Measurements from ENCODE around the gene NKRF.

Gene NKRF

GRCh38 chrX:119602701-119603255, 3.4 kb downstream of the NKRF start:
- in situ Hi-C loops (cut with HindIII; ENCODE audit: low pct_unique_long_range_greater_than_20kb, low sequenced_read_pairs): no loop called here
- DNase-seq (ENCODE audit: low read depth in 1 of 2, low spot score in 1 of 2): no peak
- TF ChIP-seq JUND (IDR thresholded peaks at IDR 0.05; ENCODE audit: low read depth): no peak

- no peak for TF ChIP-seq JUND (IDR thresholded peaks at IDR 0.05; ENCODE audit: low read depth)
- in situ Hi-C loops (cut with HindIII; ENCODE audit: low pct_unique_long_range_greater_than_20kb, low sequenced_read_pairs): no loop called here
Observed at GRCh38 chrX:119589810-119590209, 16.4 kb downstream of the NKRF start.

GRCh38 chrX:119583431-119584059, 22.7 kb downstream of the NKRF start:
- TF ChIP-seq JUND (IDR thresholded peaks at IDR 0.05; ENCODE audit: low read depth): no peak
- DNase-seq (ENCODE audit: low read depth in 1 of 2, low spot score in 1 of 2): no peak
- in situ Hi-C loops (cut with HindIII; ENCODE audit: low pct_unique_long_range_greater_than_20kb, low sequenced_read_pairs): no loop called here

More at GRCh38 chrX:119589810-119590209, 16.4 kb downstream of the NKRF start:
- no peak for DNase-seq (ENCODE audit: low read depth in 1 of 2, low spot score in 1 of 2)

- TF ChIP-seq JUND (IDR thresholded peaks at IDR 0.05; ENCODE audit: low read depth): no peak
- DNase-seq (ENCODE audit: low read depth in 1 of 2, low spot score in 1 of 2): no peak
- in situ Hi-C loops (cut with HindIII; ENCODE audit: low pct_unique_long_range_greater_than_20kb, low sequenced_read_pairs): no loop called here
Observed at GRCh38 chrX:119579414-119579813, 26.8 kb downstream of the NKRF start.

GRCh38 chrX:119574394-119575266, 31.6 kb downstream of the NKRF start, which contains the start of gene UBE2A:
UBE2A (plus strand) TSS chrX:119574563; CDS start chrX:119574712, 149 bp downstream.
- TF ChIP-seq JUND (IDR thresholded peaks at IDR 0.05; ENCODE audit: low read depth): no peak
- DNase-seq (ENCODE audit: low read depth in 1 of 2, low spot score in 1 of 2): peak; percentile 60 to 88
- in situ Hi-C loops (cut with HindIII; ENCODE audit: low pct_unique_long_range_greater_than_20kb, low sequenced_read_pairs): no loop called here

- in situ Hi-C loops (cut with HindIII; ENCODE audit: low pct_unique_long_range_greater_than_20kb, low sequenced_read_pairs): no loop called here
- no peak for TF ChIP-seq JUND (IDR thresholded peaks at IDR 0.05; ENCODE audit: low read depth)
- DNase-seq (ENCODE audit: low read depth in 1 of 2, low spot score in 1 of 2): peak; percentile 20 to 69
Observed at GRCh38 chrX:119573840-119574393, 32.3 kb downstream of the NKRF start.

- TF ChIP-seq JUND (IDR thresholded peaks at IDR 0.05; ENCODE audit: low read depth): no peak
- in situ Hi-C loops (cut with HindIII; ENCODE audit: low pct_unique_long_range_greater_than_20kb, low sequenced_read_pairs): no loop called here
- no peak for DNase-seq (ENCODE audit: low read depth in 1 of 2, low spot score in 1 of 2)
Observed at GRCh38 chrX:119573222-119573621, 33.0 kb downstream of the NKRF start.

- no peak for DNase-seq (ENCODE audit: low read depth in 1 of 2, low spot score in 1 of 2)
- TF ChIP-seq JUND (IDR thresholded peaks at IDR 0.05; ENCODE audit: low read depth): no peak
- in situ Hi-C loops (cut with HindIII; ENCODE audit: low pct_unique_long_range_greater_than_20kb, low sequenced_read_pairs): no loop called here
Observed at GRCh38 chrX:119570351-119570835, 35.8 kb downstream of the NKRF start.

GRCh38 chrX:119565107-119565663, 41.0 kb downstream of the NKRF start, which contains the start of gene STEEP1:
STEEP1 (minus strand) TSS chrX:119565409; CDS start chrX:119565355, 54 bp downstream.
- DNase-seq (ENCODE audit: low read depth in 1 of 2, low spot score in 1 of 2): peak; percentile 35 to 91
- no peak for TF ChIP-seq JUND (IDR thresholded peaks at IDR 0.05; ENCODE audit: low read depth)
- in situ Hi-C loops (cut with HindIII; ENCODE audit: low pct_unique_long_range_greater_than_20kb, low sequenced_read_pairs): no loop called here

- peak in 1 of 2 experiments; percentile 58 for DNase-seq (ENCODE audit: low read depth in 1 of 2, low spot score in 1 of 2)
- in situ Hi-C loops (cut with HindIII; ENCODE audit: low pct_unique_long_range_greater_than_20kb, low sequenced_read_pairs): no loop called here
- TF ChIP-seq JUND (IDR thresholded peaks at IDR 0.05; ENCODE audit: low read depth): no peak
Observed at GRCh38 chrX:119552508-119552907, 53.7 kb downstream of the NKRF start.

GRCh38 chrX:119549327-119550016, 56.8 kb downstream of the NKRF start:
- DNase-seq (ENCODE audit: low read depth in 1 of 2, low spot score in 1 of 2): no peak
- no peak for TF ChIP-seq JUND (IDR thresholded peaks at IDR 0.05; ENCODE audit: low read depth)

GRCh38 chrX:119541188-119541587, 65.0 kb downstream of the NKRF start:
- no peak for DNase-seq (ENCODE audit: low read depth in 1 of 2, low spot score in 1 of 2)
- in situ Hi-C loops (cut with HindIII; ENCODE audit: low pct_unique_long_range_greater_than_20kb, low sequenced_read_pairs): no loop called here
- no peak for TF ChIP-seq JUND (IDR thresholded peaks at IDR 0.05; ENCODE audit: low read depth)

More at GRCh38 chrX:119549327-119550016, 56.8 kb downstream of the NKRF start:
- in situ Hi-C loops (cut with HindIII; ENCODE audit: low pct_unique_long_range_greater_than_20kb, low sequenced_read_pairs): no loop called here

All from T47D (cell line).